GM12801 (cell line): ENCODE measurements around the gene DTNB.

Experiments
- TF ChIP-seq, protein P1 (sequence below): IDR thresholded peaks from one replicate; pipeline ENCODE4 v1.5.1; 2011; ENCODE audit warnings: control low read depth; ENCODE audit not compliant: insufficient read length; ENCODE audit errors: extremely low read depth

The DTNB gene

DNA sequence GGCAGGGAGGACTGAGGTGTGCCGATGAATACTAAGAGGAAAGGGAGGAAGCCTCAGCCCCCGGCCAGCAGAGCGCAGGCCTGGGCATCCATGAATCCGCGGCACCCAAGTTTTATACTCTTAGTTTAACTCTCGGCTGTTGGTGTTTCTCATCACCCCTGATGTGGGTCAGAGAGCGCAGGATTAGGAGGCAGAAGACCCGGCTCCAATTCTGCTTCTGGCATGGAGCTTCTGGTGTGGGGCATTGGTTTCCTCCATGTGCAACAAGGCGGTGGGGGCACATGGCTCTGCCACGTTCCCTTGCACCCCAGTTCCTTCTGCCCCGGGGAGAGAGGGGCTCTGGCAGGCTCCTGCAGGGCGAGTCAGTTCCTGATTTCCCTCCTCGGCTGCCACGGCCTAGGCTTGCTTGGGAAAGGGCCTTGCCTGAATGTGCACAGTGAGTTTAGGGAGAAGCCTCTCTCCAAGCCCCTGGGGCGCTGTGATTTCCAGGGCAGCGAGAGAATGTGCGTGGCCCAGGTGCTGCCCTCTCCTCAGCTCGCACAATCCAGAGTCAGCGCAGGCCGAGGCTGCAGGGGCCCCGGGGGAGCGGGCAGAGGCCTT lies 295.5 kb downstream of the DTNB start:
- TF ChIP-seq, protein P1, sequence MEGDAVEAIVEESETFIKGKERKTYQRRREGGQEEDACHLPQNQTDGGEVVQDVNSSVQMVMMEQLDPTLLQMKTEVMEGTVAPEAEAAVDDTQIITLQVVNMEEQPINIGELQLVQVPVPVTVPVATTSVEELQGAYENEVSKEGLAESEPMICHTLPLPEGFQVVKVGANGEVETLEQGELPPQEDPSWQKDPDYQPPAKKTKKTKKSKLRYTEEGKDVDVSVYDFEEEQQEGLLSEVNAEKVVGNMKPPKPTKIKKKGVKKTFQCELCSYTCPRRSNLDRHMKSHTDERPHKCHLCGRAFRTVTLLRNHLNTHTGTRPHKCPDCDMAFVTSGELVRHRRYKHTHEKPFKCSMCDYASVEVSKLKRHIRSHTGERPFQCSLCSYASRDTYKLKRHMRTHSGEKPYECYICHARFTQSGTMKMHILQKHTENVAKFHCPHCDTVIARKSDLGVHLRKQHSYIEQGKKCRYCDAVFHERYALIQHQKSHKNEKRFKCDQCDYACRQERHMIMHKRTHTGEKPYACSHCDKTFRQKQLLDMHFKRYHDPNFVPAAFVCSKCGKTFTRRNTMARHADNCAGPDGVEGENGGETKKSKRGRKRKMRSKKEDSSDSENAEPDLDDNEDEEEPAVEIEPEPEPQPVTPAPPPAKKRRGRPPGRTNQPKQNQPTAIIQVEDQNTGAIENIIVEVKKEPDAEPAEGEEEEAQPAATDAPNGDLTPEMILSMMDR: no peak

- TF ChIP-seq, protein P1: no peak
Observed at GRCh38 chr2:25376750-25377621, 296.4 kb downstream of the DTNB start.

GRCh38 chr2:25375989-25376545 lies 297.3 kb downstream of the DTNB start:
- TF ChIP-seq, protein P1: no peak

DNA sequence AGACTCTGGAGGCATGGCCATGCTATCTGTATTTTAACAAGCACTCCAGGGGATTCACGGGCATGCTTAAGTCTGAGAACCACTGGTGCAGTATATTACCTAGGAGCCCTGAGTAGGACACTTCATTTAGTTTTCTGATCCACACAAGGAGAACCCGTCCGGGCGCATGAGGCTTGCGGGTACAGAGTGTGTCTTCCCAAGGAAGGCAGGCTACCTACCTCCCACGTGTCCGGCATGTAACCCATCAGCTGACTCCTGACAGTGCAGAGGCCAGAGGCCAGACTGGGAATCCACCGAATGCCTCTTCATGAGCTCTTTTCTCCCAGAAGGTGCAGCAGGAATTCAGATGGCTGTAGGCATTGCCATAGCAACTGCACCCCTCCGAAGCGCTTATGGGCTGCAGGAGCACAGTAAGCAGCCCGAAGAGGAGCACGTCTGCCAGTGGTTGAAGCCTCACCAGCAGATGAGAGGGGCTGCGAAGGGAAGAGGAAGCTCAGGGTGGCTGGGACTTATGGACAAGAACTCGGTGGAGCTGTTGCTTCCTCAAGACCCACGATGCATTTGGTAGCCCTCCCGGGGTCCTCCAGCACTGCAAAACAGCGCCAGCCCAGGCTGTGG lies 297.9 kb downstream of the DTNB start:
- TF ChIP-seq, protein P1: no peak

- TF ChIP-seq, protein P1: no peak
Observed at GRCh38 chr2:25374827-25375226, 298.6 kb downstream of the DTNB start.

- TF ChIP-seq, protein P1: no peak
Observed at GRCh38 chr2:25374411-25374810, 299.0 kb downstream of the DTNB start.
